ENCODE data around the gene LRRC55.

DNA sequence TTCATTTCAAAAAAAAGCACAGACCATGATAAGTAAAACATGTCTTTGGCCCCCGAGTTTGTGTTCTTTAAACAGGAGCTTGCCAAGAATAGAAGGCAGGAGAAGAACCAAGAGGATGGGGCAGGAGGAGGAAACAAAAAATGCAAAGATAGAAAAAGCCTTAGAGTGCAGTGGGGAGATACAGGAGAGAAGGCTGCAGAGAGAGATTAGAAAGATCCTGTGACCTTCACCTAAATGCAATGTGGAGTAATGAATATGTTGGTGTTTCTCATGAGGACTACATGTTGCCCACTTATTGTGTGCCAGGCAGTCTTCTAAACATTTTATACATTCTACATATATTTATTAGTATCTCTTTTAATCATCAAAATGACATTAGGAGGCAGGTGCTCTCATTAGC is 57.6 kb downstream of the LRRC55 start:
- TF ChIP-seq POLR2A (IDR thresholded peaks at IDR 0.05): no peak
- TF ChIP-seq, protein P1, sequence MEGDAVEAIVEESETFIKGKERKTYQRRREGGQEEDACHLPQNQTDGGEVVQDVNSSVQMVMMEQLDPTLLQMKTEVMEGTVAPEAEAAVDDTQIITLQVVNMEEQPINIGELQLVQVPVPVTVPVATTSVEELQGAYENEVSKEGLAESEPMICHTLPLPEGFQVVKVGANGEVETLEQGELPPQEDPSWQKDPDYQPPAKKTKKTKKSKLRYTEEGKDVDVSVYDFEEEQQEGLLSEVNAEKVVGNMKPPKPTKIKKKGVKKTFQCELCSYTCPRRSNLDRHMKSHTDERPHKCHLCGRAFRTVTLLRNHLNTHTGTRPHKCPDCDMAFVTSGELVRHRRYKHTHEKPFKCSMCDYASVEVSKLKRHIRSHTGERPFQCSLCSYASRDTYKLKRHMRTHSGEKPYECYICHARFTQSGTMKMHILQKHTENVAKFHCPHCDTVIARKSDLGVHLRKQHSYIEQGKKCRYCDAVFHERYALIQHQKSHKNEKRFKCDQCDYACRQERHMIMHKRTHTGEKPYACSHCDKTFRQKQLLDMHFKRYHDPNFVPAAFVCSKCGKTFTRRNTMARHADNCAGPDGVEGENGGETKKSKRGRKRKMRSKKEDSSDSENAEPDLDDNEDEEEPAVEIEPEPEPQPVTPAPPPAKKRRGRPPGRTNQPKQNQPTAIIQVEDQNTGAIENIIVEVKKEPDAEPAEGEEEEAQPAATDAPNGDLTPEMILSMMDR (IDR thresholded peaks at IDR 0.05): no peak
